Right ventricle myocardium superior (tissue), 1 donor: ENCODE measurements around the gene HINT2. TPM values are rescaled to one million over a fixed set of nuclear protein-coding genes. Genes with fewer than 3 reads are reported as not detected.

ENCODE experiments used
- ATAC-seq: fragments of 200-7000 bp; cut with Tn5 transposase; one replicate; pipeline ENCODE4 v1.9.1; 2020; ENCODE audit warnings: mild to moderate bottlenecking; ENCODE audit not compliant: poor library complexity
- DNase-seq: peaks from one replicate; pipeline ENCODE4 v3.0.0-alpha.2; 2020
- intact Hi-C: fragments of 100-400 bp; cut with DNase I; formaldehyde crosslinking; loops from one replicate; pipeline ENCODE4 v1.11.2; 2022
- long read RNA-seq: library from polyadenylated mRNA; unstranded; transcript quantifications from one replicate; pipeline ENCODE4 v2.0.0, GENCODE V29; 2021
- total RNA-seq: library from RNA; stranded (reverse); fragmentation: NEBNext Ultra II Directional; extraction: Animal tissue kit (Norgen Biotek cat#: 25700); gene quantifications from one replicate; pipeline ENCODE4 v1.2.1, GENCODE V29; 2021
- donor health status: DM: no; HTN: yes; CAD: no; lungs with severe emphysema.

HINT2 gene
- 82.9 TPM for total RNA-seq
- long read RNA-seq, transcript HINT2-201 (5 exons, 628 nt): major isoform, 32 of 38 reads
- long read RNA-seq, partial matches to known transcripts: 1 of 38 reads
- long read RNA-seq, other reads (novel, unspliced or antisense): 1 of 38 reads

DNA sequence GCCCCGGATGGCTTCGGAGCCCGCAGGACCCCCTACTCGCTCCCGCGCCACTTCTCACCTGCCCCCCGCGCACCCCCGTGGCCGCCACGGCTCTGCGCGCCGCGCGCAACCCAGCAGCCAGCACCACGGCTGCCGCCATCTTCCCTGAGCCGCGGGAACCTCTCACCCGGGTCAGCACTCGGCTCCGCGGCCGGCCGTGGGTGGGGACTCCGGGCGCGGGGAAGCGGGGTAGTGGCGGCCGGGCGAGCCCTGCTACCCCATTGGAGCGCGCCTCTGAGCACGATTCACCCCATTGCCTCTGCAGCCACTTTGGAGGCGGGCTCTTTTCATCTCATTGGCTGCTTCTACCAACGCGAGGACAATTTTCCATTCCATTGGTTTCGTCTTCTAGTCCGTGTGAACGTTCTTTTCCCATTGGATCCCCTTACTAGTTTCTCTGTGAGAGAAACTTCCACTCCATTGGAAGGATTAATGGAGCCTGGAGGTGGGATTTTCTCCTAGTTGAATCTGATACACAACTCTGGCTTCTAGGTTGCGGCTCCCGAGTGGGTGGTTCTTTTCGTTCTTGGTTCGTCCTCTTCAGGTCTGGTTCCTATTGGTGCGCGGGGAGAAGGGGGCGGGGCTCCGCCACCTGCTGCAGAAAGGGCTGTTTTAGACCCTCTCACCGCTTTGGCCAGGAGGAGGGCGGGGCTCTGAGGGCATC lies at the start of gene HINT2:
Gene HINT2, minus strand, starts transcription at position 202 of the 703 bp plus-strand sequence. Its CDS starts 63 bp downstream, at position 139.
- ATAC-seq (peak; percentile 92), DNase-seq (peak; percentile 98)
- intact Hi-C loops: no loop called here

DNA sequence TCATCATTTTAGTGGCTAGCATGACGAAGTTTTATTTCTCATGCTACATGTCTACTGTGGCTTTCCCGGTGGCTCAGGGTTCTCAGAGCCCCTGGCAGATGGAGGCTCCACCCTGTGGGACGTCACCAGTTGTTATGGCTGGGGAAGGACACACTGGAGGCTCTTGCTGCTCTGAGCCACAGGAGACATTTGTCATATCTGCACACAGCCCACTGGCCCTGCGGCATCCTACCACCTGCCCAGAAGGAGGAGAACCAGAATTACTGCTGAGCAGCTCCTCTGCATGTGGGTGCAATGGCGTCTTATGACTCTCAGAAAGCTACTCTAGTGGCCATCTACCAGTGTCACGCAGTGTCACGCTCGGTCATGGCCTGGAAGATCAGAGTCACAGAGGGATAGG lies 48.7 kb upstream of the HINT2 start:
- DNase-seq: no peak
- ATAC-seq: peak; percentile 32
- intact Hi-C loops: no loop called here

DNA sequence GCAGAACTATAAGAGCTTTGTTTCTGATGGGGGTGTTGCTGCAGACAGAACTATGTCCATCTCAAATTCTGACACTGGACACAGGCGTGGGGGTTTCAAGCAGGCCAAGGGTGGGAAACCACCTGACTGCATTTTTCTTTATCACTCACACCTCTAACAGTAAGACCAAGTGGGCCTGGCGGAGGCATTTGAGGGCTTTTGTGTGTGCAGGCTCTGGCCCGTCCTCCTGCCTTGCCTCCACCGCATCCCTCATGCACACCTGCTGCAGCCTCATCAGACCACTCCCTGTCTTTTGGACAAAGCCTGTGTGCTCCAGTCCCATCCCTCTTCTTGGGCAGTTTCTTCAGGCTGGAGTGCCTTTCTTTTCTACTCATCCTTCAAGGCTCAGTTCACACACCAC lies 47.5 kb upstream of the HINT2 start:
- ATAC-seq (no peak), DNase-seq (no peak)
- intact Hi-C loops: no loop called here

DNA sequence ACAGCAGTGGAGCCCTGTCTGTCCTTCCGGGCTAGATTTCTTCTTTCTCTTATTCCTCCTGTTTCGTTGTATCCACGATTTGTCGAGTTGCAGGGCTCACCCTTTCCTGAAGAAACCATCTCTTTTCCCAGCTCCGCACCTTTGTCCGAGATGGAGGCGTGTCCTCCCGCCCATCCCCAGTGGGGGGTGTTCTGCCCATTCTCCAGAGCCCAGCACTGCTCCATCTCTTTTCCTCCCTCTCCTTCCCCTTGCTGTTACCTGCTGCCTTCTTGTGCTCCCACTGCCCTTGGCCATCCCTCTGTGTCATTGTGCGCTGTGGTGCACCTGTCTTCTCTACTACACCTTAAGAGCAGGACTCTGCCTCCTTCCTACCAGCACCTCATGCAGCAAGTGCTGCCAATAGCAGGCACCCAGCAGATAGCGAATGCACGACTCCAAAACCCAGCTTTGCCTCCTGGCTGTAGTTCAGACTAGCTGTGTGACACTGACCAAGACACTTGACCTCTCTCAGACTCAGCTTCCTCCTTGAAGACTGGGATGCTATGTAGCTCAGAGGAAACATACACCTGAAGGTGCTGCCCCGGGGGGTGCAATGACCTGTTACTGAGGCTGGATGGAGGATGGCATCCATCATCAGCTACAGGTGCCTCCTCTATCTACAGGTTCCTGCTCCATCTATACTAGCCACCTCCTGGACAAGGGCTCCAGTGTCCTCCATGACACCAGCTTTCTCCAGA lies 46.5 kb upstream of the HINT2 start:
- intact Hi-C loops: no loop called here
- no peak for DNase-seq
- ATAC-seq: no peak

DNA sequence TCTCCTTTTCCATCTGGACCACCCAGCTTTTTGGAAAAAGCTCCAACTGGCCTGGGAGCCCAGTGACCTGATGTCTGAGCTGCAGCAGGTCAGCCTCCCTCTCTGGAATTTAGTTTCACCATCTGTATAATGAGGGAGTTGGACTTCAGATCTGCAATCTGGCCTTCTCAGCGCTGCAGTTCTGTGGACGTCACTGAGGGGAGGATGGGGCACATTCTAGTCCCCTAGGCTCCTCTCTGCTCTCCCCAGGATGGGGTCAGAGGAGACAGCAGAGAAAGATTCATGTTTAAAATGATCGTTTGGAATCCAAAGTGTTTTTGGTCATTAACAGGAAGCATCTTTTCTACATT lies 45.1 kb upstream of the HINT2 start:
- DNase-seq (no peak), ATAC-seq (no peak)
- intact Hi-C loops: no loop called here

DNA sequence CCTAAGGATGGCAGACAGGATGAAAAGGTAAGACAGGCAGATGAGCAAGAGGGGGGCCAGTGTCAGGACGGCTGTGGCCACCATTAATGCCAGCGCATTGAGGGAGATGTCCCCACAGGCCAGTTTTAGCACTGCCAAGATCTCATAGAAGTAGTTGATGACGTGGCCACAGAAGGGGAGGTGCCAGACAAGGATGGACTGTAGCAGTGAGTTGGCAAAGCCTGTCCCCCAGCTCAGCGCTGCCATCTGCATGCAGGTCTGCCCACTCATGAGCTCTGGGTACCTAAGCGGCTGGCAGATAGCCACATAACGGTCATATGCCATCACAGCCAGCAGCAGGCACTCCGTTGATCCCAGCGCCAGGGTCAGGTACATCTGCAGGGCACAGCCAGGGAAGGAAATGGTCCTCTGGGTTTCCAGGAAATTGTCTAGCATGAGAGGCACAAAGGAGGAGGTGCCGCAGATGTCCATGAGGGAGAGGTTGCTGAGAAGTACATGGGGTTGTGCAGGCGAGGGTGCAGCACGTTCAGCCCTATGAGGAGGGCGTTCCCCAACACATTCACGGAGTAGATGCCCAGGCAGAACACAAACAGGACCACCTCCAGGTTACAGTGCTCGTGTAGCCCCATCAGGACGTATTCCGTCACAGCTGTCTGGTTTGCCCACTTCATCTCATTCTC lies 44.6 kb upstream of the HINT2 start:
- ATAC-seq (peak; percentile 21), DNase-seq (peak; percentile 49)
- intact Hi-C loops: no loop called here

DNA sequence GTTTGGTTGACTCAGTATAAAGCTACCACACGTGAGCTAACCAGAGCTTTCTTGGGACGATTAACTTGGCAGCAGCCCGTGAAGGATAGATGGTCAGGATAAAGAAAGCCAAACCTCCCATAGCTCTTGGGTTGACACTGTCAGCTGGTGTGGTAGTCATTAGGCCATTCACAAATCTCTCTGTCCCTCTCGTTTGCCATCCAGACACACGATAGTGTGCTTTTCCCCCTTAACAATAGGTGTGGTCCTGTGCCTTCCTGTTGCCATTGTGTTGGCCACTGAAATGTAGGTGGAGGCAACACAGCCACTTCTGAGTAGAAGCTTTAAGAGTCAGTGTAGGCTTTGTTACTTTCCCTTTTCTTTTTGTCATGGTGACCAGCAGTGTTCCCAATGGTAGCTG lies 43.6 kb upstream of the HINT2 start:
- no peak for DNase-seq
- no peak for ATAC-seq
- intact Hi-C loops: no loop called here

DNA sequence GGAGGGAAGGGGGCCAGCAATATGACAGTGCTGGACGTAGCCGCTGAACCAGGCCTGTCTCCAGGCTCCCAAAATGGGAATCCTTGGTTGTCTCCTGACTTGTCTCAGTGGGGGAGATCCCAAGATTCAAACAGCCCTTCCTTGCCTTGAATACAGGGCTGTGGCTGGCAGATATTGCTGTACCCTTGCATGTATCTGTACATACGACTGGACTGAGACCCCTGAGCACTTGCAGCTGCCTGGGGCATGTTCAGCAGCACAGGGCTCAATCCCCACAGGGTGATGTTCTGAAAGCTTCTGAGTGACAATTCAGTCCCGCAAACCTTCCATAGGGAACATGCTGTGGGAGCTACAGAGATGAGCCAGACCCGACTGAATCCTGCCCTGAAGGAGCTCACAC lies 42.0 kb upstream of the HINT2 start:
- intact Hi-C loops: no loop called here
- ATAC-seq (no peak), DNase-seq (no peak)

DNA sequence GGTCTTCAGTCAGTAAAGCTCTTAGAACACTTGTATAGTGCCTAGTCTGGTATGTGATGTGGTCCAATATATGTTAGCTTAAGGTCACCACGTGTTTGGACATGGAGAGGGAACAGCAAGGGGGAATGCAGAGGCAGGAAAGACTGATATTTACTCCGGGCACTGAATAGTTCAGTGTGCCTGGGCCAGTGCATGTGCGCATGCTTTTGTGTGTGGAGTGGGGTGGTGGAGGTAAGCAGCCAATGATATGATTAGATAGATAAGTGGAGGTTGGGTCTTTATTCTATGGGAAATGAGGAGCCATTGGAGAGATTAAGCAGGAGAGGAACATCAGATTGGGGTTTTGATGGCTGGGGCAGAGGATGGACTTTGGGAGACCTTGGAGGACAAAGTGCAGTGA lies 41.4 kb upstream of the HINT2 start:
- ATAC-seq (no peak), DNase-seq (no peak)
- intact Hi-C loops: no loop called here

DNA sequence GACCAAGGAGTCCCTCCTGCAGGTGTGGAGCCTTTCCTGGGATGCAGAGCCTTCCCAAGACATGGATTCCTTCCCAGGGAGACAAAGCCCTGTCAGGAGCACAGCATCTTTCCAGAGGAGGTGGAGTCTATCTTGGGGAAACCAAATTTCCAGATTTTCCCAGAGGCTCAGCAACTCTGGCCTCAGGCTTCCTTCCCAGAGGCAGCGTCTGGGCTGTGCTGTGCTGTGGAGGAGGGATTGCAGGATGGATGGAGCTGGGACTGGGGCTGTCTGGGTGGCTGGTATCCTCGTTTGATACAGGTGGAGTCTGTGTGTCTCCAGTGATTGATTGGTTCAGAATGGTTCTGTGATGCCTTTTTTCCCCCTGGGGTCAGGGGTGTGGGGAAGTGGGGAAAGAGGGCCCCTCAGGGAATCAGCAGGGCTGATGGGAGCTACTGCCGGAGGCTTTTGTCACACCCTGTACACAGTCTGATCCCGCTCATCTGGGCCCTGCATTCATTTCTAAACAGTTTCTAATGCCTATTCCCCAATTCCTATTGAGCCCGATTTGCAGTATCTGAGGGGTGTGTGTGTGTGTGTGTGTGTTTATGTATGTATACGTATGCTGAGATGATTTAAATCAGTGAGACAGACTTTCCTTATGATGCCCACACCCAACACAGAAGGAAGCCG lies 39.4 kb upstream of the HINT2 start:
- intact Hi-C loops: no loop called here
- DNase-seq: no peak
- ATAC-seq: no peak

DNA sequence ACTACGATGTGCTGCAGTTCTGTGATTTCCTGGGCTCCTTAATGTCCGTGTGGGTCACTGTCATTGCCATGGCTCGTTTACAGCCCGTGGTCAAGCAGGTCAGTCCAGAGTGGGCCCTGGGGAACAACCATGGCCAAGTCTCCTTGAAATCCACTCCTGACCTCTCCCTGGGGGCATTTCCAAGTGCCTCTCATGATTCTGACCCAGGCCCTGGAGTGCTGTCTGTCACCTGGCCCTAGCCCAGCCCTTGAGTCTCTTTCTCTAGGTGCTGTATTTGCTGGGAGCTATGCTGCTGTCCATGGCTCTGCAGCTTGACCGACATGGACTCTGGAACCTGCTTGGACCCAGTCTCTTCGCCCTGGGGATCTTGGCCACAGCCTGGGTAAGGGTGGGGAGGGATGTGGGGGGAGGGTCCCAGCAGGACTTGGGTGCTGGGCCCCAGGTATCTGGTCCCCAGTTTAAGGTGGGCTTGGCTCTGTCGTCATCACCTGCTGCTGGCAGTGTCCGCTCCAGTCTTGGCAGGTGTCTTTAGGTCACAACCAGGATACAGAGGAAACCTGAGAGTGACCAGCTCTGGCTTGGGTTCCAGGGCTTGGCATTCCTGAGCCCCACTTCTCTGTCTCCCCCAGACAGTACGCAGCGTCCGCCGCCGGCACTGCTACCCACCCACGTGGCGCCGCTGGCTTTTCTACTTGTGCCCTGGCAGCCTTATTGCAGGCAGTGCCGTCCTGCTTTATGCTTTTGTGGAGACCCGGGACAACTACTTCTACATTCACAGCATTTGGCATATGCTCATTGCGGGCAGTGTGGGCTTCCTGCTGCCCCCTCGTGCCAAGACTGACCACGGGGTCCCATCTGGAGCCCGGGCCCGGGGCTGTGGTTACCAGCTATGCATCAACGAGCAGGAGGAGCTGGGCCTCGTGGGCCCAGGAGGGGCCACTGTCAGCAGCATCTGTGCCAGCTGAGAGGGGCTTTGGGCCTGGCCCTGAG lies 38.3 kb upstream of the HINT2 start:
- intact Hi-C loops: no loop called here
- DNase-seq: peak; percentile 33
- no peak for ATAC-seq

DNA sequence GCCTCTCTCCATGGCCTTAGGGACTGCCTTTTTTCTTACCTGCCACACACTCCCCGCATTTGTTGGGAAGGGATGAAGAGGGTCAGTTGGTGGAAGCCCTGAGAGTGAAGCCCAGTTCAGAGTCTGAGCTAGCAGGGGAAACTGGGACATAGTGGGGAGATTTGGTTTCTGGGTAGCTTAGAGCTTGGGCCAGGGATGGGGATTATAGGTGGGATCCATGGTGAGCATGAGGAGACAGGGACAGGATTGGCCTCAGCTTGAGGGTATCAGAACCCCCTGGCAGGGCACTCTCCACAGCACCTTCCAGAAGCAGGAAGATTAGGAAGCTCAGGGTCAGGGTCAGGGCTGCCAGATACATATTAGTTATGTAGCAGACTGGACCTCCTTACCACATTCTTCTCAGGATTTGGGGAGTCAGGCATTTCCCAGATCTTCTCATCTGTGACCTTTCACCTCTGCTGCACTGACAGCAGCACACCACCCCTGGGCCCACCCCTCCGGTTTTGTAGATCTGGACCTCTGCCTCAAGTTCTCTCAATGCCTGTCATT lies 37.5 kb upstream of the HINT2 start:
- ATAC-seq: no peak
- intact Hi-C loops: no loop called here
- DNase-seq: no peak

DNA sequence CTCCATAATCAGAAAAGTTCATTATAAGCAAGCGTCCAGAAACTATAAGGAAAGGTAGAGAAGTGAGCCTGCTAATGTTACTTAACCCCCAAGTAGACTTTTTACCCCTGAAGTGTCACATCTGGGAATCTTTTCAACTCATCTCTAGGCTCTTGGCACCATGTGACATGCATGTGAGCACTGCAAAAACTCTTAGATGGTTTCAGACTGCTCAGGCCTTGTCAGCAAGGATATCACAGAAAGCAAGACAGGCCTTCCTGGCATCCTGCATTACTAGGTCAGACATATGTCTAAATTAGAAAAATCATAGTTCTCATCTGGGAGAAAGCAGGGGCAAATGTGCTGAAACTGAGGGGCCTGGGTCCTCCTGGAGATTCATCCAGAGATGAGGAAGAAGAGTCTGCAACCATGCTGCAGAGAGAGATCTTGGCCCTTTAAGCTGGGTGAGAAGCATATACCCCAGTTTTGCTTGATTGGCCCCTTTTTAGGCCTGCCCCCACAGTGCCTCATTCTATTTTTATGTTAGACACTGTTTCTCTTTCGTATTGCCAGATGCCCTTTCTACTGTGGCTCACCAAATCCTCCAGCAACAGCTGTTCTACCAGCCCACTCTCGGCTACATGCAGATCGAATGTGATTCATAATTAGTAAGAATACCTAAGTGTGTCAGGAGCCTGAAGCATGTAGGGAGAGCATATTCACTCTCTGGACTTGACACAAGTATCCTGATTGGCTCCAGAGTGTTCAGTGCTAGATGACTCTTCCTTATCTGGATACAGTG lies 33.1 kb upstream of the HINT2 start:
- ATAC-seq (peak; percentile 78), DNase-seq (no peak)
- intact Hi-C loops: no loop called here

DNA sequence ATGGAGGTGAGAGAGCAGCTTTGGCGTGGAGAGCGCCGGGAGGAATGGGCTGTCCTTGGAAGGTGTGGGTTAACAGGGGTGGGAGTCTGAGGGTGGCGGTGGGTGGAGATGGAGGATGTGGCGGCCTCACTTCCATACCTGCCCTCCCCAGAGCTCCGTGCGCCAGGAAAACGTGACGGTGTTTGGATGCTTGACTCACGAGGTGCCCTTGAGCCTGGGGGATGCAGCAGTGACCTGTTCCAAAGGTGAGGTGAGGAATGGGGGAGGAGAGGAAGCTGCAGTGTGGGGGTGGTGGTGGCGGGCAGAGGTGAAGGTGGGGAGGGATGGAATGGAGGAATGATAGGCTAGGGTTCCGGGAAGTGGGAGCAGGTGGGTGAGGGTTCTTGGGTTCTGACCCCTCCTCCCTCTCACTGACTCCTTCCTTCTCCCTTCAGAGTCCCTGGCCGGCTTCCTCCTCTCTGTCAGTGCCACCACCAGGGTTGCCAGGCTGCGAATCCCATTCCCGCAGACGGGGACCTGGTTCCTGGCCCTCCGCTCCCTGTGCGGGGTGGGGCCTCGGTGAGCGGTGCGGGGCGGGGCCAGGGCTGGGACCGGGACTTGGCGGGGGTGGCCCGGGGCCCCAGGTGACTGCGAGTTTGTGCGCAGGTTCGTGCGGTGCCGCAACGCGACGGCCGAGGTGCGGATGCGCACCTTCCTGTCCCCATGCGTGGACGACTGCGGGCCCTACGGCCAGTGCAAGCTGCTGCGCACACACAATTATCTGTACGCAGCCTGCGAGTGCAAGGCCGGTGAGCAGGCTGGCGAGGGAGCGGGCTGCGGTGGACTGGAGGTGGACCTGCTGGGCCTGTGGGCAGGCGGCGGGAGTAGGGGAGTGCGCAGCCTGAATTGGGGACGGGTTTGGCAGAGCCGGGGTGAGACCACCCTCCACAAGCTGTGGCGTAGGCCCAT lies 31.3 kb upstream of the HINT2 start:
- no peak for DNase-seq
- ATAC-seq: no peak
- intact Hi-C loops: no loop called here

DNA sequence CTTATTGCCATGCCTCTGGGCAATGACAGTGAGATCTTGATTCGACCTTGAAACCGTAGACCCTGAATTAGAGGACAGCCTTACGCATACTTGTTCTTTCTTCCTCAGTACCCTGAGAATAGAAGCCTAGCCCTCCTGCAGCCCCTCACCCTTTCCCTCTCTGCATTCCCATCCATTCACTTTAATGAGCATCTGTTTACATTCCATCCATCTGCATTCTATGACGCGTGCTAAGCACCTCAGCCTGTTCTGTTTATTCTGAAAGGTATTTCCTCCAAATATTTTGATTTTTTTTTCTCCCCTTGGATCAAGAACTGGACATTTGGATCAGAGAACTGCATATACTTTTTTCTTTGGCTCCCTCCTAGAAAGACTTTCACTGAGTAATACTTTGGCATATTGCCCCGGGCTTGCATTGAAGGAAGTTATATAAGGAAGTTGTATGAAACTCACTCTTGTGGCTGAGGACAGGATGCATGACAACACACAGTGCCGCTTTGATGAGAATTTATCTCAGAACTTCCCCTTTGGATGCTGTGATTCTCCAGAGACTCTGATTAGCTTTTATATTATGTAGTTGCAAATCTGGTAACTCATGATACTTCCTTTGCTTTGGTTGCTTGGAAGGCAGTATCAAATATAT lies 29.9 kb upstream of the HINT2 start:
- DNase-seq: no peak
- peak; percentile 69 for ATAC-seq
- intact Hi-C loops: no loop called here

DNA sequence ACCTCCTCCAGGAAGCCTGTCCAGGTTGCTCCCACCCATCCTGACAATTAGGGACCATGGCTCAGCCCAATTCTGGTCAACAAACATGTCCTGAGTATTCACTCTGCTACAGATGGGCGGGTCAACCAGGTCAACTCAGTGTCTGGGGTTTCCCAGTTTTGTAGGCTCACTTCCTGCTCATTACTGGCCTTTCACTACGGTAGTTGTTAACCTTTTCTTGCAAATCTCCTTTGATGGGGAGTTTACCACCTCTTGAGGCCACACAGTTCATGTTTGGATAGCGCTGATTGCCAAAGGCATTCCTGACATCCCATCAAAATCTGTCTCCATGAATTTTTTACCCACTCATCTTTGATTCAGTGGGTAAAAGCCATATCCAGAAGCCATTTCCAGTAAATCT lies 28.0 kb upstream of the HINT2 start:
- ATAC-seq: no peak
- intact Hi-C loops: no loop called here
- no peak for DNase-seq
